Endothelial cell (in vitro differentiated cells): ENCODE results near the gene PEPD. TPM values are rescaled to one million over a fixed set of nuclear protein-coding genes. Genes with fewer than 3 reads are reported as not detected.

Source experiments
- DNase-seq: peaks from one replicate; pipeline ENCODE4 v3.0.0; 2021; ENCODE audit warnings: low spot score
- H3K27ac Mint-ChIP-seq: one replicate; pipeline ENCODE4 v1.8.0; 2021; ENCODE audit warnings: mixed read lengths, inconsistent platforms; ENCODE audit not compliant: unreplicated experiment
- H3K27me3 Mint-ChIP-seq: one replicate; pipeline ENCODE4 v1.8.0; 2021; ENCODE audit warnings: mild to moderate bottlenecking, moderate library complexity, mixed read lengths, inconsistent platforms; ENCODE audit not compliant: unreplicated experiment
- H3K36me3 Mint-ChIP-seq: one replicate; pipeline ENCODE4 v1.8.0; 2021; ENCODE audit warnings: mild to moderate bottlenecking, low read depth, mixed read lengths, inconsistent platforms; ENCODE audit not compliant: unreplicated experiment
- H3K4me1 Mint-ChIP-seq: one replicate; pipeline ENCODE4 v1.8.0; 2021; ENCODE audit warnings: mild to moderate bottlenecking, mixed read lengths, inconsistent platforms; ENCODE audit not compliant: unreplicated experiment
- H3K4me3 Mint-ChIP-seq: one replicate; pipeline ENCODE4 v1.8.0; 2021; ENCODE audit warnings: mild to moderate bottlenecking, mixed read lengths, inconsistent platforms; ENCODE audit not compliant: unreplicated experiment
- H3K9me3 Mint-ChIP-seq: one replicate; pipeline ENCODE4 v1.8.0; 2021; ENCODE audit warnings: mixed read lengths, inconsistent platforms; ENCODE audit not compliant: unreplicated experiment
- total RNA-seq: library from RNA; stranded (reverse); fragmentation: NEBNext Ultra II Directional; extraction: Animal tissue kit (Norgen Biotek cat#: 25700); gene quantifications from one replicate; pipeline ENCODE4 v1.2.1, GENCODE V29; 2021; ENCODE audit not compliant: unreplicated experiment
- TF ChIP-seq, protein P1 (sequence below): fragments of 200-600 bp; sonication (generic); IDR thresholded peaks from one replicate; pipeline ENCODE4 v1.5.0; 2021; ENCODE audit warnings: antibody characterized with exemption; ENCODE audit not compliant: unreplicated experiment

The PEPD gene
- total RNA-seq, 1 donor from 2014 or later, result 40.5 TPM

- no peaks in the 10 kb centered on the region for H3K27me3 Mint-ChIP-seq
- no peak for DNase-seq
Measured at GRCh38 chr19:33500586-33500985, 21.0 kb downstream of the PEPD start.

GRCh38 chr19:33499671-33500506, 21.7 kb downstream of the PEPD start:
- Mint-ChIP-seq H3K4me1 (no peaks in the 10 kb centered on the region), H3K36me3 (no peaks in the 10 kb centered on the region), H3K27ac (no peak overlapping the region), H3K9me3 (no peaks in the 10 kb centered on the region), H3K27me3 (no peaks in the 10 kb centered on the region), H3K4me3 (no peak overlapping the region)
- DNase-seq, result no peak
- TF ChIP-seq, protein P1, sequence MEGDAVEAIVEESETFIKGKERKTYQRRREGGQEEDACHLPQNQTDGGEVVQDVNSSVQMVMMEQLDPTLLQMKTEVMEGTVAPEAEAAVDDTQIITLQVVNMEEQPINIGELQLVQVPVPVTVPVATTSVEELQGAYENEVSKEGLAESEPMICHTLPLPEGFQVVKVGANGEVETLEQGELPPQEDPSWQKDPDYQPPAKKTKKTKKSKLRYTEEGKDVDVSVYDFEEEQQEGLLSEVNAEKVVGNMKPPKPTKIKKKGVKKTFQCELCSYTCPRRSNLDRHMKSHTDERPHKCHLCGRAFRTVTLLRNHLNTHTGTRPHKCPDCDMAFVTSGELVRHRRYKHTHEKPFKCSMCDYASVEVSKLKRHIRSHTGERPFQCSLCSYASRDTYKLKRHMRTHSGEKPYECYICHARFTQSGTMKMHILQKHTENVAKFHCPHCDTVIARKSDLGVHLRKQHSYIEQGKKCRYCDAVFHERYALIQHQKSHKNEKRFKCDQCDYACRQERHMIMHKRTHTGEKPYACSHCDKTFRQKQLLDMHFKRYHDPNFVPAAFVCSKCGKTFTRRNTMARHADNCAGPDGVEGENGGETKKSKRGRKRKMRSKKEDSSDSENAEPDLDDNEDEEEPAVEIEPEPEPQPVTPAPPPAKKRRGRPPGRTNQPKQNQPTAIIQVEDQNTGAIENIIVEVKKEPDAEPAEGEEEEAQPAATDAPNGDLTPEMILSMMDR, result no peak

More at GRCh38 chr19:33500586-33500985, 21.0 kb downstream of the PEPD start:
- H3K4me3 Mint-ChIP-seq, result no peak overlapping the region
- H3K36me3 Mint-ChIP-seq, result no peaks in the 10 kb centered on the region
- H3K9me3 Mint-ChIP-seq, result no peaks in the 10 kb centered on the region
- no peaks in the 10 kb centered on the region for H3K4me1 Mint-ChIP-seq
- no peak overlapping the region for H3K27ac Mint-ChIP-seq
- TF ChIP-seq, protein P1, result no peak

- H3K4me1 Mint-ChIP-seq, result no peaks in the 10 kb centered on the region
- DNase-seq, result no peak
- H3K4me3 Mint-ChIP-seq, result no peak overlapping the region
- H3K27me3 Mint-ChIP-seq, result no peaks in the 10 kb centered on the region
- TF ChIP-seq, protein P1, result no peak
- peaks cover 4% of the 10 kb centered on the region for H3K36me3 Mint-ChIP-seq
- H3K9me3 Mint-ChIP-seq, result no peaks in the 10 kb centered on the region
- H3K27ac Mint-ChIP-seq, result no peak overlapping the region
Measured at GRCh38 chr19:33499248-33499647, 22.3 kb downstream of the PEPD start.

GRCh38 chr19:33498391-33499000, 23.1 kb downstream of the PEPD start:
- no peak overlapping the region for H3K27ac Mint-ChIP-seq

More at GRCh38 chr19:33498391-33499000, 23.1 kb downstream of the PEPD start:
- no peaks in the 10 kb centered on the region for H3K27me3 Mint-ChIP-seq
- no peak overlapping the region for H3K4me3 Mint-ChIP-seq
- DNase-seq, result no peak
- TF ChIP-seq, protein P1, result no peak
- H3K36me3 Mint-ChIP-seq, result peaks cover 4% of the 10 kb centered on the region
- no peaks in the 10 kb centered on the region for H3K4me1 Mint-ChIP-seq
- H3K9me3 Mint-ChIP-seq, result no peaks in the 10 kb centered on the region
